GM12878 (cell line): ENCODE measurements around the gene MYO7B. TPM values are rescaled to one million over a fixed set of nuclear protein-coding genes. Genes with fewer than 3 reads are reported as not detected.

Source experiments
- ATAC-seq: fragments of 200-7000 bp; cut with Tn5 transposase; 3 replicates; pipeline ENCODE4 v1.9.1; 2020; ENCODE audit warnings: mild to moderate bottlenecking, moderate library complexity
- BruUV-seq: library from RNA; stranded (reverse); fragments of 400-500 nt; replicated peaks from 2 replicates; lab custom pipeline; 2021; lab: Mats Ljungman, UMichigan
- CTCF ChIA-PET: fragments of 300-600 bp; sonication (Branson Sonifier 250); formaldehyde crosslinking; extraction: SDS; loops from one replicate; lab custom pipeline; 2021; ENCODE audit warnings: inconsistent platforms; lab: Yijun Ruan, JAX
- POLR2A ChIA-PET: fragments of 350-600 bp; formaldehyde crosslinking; extraction: SDS; loops from one replicate; lab custom pipeline; 2021; ENCODE audit warnings: inconsistent platforms; lab: Charles Lee
- RAD21 ChIA-PET: fragments of 300-600 bp; sonication (Branson Sonifier 250); formaldehyde crosslinking; loops from one replicate; lab custom pipeline; 2023; ENCODE audit warnings: antibody characterized with exemption; ENCODE audit not compliant: unreplicated experiment; lab: Charles Lee
- SMC1A ChIA-PET: fragments of 300-600 bp; sonication (Branson Sonifier 250); formaldehyde crosslinking; loops from one replicate; lab custom pipeline; 2023; ENCODE audit not compliant: unreplicated experiment, uncharacterized antibody; lab: Charles Lee
- DNase-seq: peaks from one replicate; pipeline ENCODE4 v3.0.0-alpha.2; 2011; ENCODE audit warnings: low read depth, low spot score
- FAIRE-seq: peaks from 3 replicates; lab custom pipeline; 2011; peaks lifted over from hg19 to GRCh38; lab: Jason Lieb, UNC
- H2AFZ ChIP-seq: 2 replicates; pipeline ENCODE4 v1.6.0; 2011; ENCODE audit warnings: low read depth, low read length, control low read depth; ENCODE audit not compliant: control insufficient read depth
- H3K27ac ChIP-seq: 2 replicates; pipeline ENCODE4 v1.5.1; 2011; ENCODE audit warnings: control low read depth; ENCODE audit not compliant: control insufficient read depth, insufficient read depth
- H3K27me3 ChIP-seq, 2 experiments: replicated peaks in 1 of 2; 2 replicates each; pipeline versions ENCODE4 v1.6.0 to v1.6.1; 2011; ENCODE audit warnings: low read length in 1 of 2; ENCODE audit not compliant: control insufficient read depth in 2 of 2, insufficient read depth in 2 of 2
- H3K36me3 ChIP-seq, 2 experiments: 2 replicates each; pipeline ENCODE4 v1.5.1; 2011; ENCODE audit warnings: low read length in 1 of 2; ENCODE audit not compliant: control insufficient read depth in 2 of 2, insufficient read depth in 2 of 2
- H3K4me1 ChIP-seq: 2 replicates; pipeline ENCODE4 v1.6.1; 2011; ENCODE audit warnings: mild to moderate bottlenecking, low read length, moderate library complexity, mixed read lengths; ENCODE audit not compliant: control insufficient read depth, insufficient read depth
- H3K4me2 ChIP-seq: 2 replicates; pipeline ENCODE4 v1.6.0; 2011; ENCODE audit warnings: control low read depth; ENCODE audit not compliant: control insufficient read depth, insufficient read depth
- H3K4me3 ChIP-seq: fragments of 200-600 bp; sonication (generic); 2 replicates; pipeline ENCODE4 v1.5.1; 2016
- H3K79me2 ChIP-seq: 2 replicates; pipeline ENCODE4 v1.6.0; 2011; ENCODE audit warnings: low read length; ENCODE audit not compliant: control insufficient read depth, insufficient read depth
- H3K9ac ChIP-seq: 2 replicates; pipeline ENCODE4 v1.8.0; 2011; ENCODE audit warnings: low read length, control low read depth, mixed read lengths; ENCODE audit not compliant: control insufficient read depth, insufficient read depth
- H3K9me3 ChIP-seq: replicated peaks from 3 replicates; pipeline ENCODE4 v1.5.1; 2011; ENCODE audit warnings: mild to moderate bottlenecking, low read length; ENCODE audit not compliant: control insufficient read depth, insufficient read depth
- H4K20me1 ChIP-seq: 2 replicates; pipeline ENCODE4 v1.6.0; 2011; ENCODE audit not compliant: control insufficient read depth, insufficient read depth
- ATF3 ChIP-seq: IDR thresholded peaks from 2 replicates; pipeline ENCODE4 v1.6.1; 2011; ENCODE audit warnings: low read depth, mild to moderate bottlenecking, low read length, moderate library complexity, borderline replicate concordance; ENCODE audit errors: extremely low read depth
- BCLAF1 ChIP-seq: fragments of 450-650 bp; IDR thresholded peaks from 2 replicates; pipeline ENCODE4 v1.6.1; 2017; ENCODE audit warnings: antibody characterized with exemption, mild to moderate bottlenecking, moderate library complexity
- PRDM15 ChIP-seq: fragments of 450-650 bp; formaldehyde crosslinking; IDR thresholded peaks from 2 replicates; pipeline ENCODE4 v1.4.0; 2020; ENCODE audit warnings: mild to moderate bottlenecking, moderate library complexity
- SPI1 ChIP-seq: IDR thresholded peaks from 2 replicates; pipeline ENCODE4 v1.6.1; 2011; ENCODE audit warnings: low read depth, mild to moderate bottlenecking, low read length, moderate library complexity, borderline replicate concordance; ENCODE audit not compliant: insufficient read depth
- WGBS: methylation state at CpG from one replicate; pipeline ENCODE4 v1.1.6; 2016; ENCODE audit warnings: low lambda C conversion rate; ENCODE audit not compliant: insufficient replicate concordance, insufficient coverage; ENCODE audit errors: missing lambda C conversion rate; 5-methylcytosine and 5-hydroxymethylcytosine counted together
- in situ Hi-C: fragments of 300-500 bp; cut with MboI; formaldehyde crosslinking; loops from 9 replicates; pipeline ENCODE4 v1.14.3; 2018; ENCODE audit warnings: mixed read lengths
- intact Hi-C: fragments of 100-400 bp; cut with micrococcal nuclease; formaldehyde crosslinking; loops from one replicate; pipeline ENCODE4 v1.14.2; 2022; ENCODE audit not compliant: unreplicated experiment
- polyA plus RNA-seq, 11 experiments: library from polyadenylated mRNA; depleted of rRNA in 4 of 11; unstranded in 6 of 11; stranded (reverse) in 5 of 11; fragments of >200 nt; fragmentation: Nextera tagmentation in 4 of 11; fragmentation: Illumina TruSeq in 1 of 11; extraction: Ambion mirVana in 4 of 11; extraction: Trizol in 1 of 11; gene quantifications; 1 replicate in 1 of 11; 2 replicates in 10 of 11; pipeline versions ENCODE4 v1.2.1 to v1.2.3, GENCODE V29; 2011 to 2016; ENCODE audit warnings: inconsistent platforms in 2 of 11, missing spikeins in 2 of 11, low read depth in 1 of 11
- total RNA-seq, 4 experiments: library from RNA; depleted of rRNA in 3 of 4; stranded (reverse); fragments of >200 nt in 3 of 4; fragmentation: Illumina TruSeq in 1 of 4; extraction: Trizol in 1 of 4; gene quantifications; 2 replicates each; pipeline versions ENCODE4 v1.2.1 to v1.2.3, GENCODE V29; 2013 to 2021

MYO7B gene
- total and polyA plus RNA-seq, 10 of the 15 experiments (the other 5 are each of a cell fraction or from before 2014, with no cell fraction given): 0.08 to 4.8 (median 1.2) TPM

DNA sequence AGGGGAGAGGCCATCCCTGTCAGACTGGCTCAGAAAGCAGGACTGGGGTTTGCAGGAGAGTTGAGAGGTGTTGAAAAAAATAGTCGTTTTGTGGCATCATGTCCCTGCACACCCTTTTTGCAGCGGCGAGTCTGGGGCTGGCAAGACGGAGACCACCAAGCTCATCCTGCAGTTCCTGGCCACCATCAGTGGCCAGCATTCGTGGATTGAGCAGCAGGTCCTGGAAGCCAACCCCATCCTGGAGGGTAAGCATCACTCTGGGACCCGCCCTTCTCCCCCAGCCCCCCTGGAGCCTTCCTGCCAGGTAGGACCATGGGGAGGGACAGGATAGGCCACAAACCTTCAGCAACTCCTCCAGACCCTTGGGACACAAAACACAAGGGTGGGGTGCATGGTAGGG lies 34.2 kb downstream of the MYO7B start:
- ATAC-seq: no peak
- ChIA-PET RAD21 (interaction anchor here (0.6 kb wide), 1 partner anchor 154 kb away, joined by 3 read pairs; no protein-coding TSS in a partner anchor), POLR2A (no interaction called here), CTCF (no interaction called here), SMC1A (no interaction called here)
- H3K9me3 ChIP-seq: no peaks in the 10 kb centered on the region
- FAIRE-seq: no peak
- no peak overlapping the region for H3K4me3 ChIP-seq
- no peak overlapping the region for H2AFZ ChIP-seq
- H3K27ac ChIP-seq: no peak overlapping the region
- DNase-seq: no peak
- H3K4me2 ChIP-seq: no peak overlapping the region
- no peaks in the 10 kb centered on the region for H4K20me1 ChIP-seq
- in situ Hi-C loops: no loop called here
- TF ChIP-seq ATF3: no peak
- no peak for TF ChIP-seq PRDM15 (CRISPR knock-in tag)
- no peak for TF ChIP-seq SPI1
- TF ChIP-seq BCLAF1: no peak
- H3K27me3 ChIP-seq: no peaks in the 10 kb centered on the region; a peak in 2 of 4 replicates
- H3K79me2 ChIP-seq: no peaks in the 10 kb centered on the region
- no peak overlapping the region for H3K9ac ChIP-seq
- BruUV-seq: no TSS peak
- peaks cover 2% of the 10 kb centered on the region for H3K4me1 ChIP-seq
- WGBS: 46% methylated on average over 6 of the region's 6 CpGs
- intact Hi-C loops: no loop called here
- H3K36me3 ChIP-seq: no peaks in the 10 kb centered on the region
